ENCODE measurements around the gene ZHX3. TPM values are rescaled to one million over a fixed set of nuclear protein-coding genes. Genes with fewer than 3 reads are reported as not detected.

The ZHX3 gene
- total RNA-seq, 1 experiment from 2014 or later, result 22.7 TPM

- TF ChIP-seq, protein P1, sequence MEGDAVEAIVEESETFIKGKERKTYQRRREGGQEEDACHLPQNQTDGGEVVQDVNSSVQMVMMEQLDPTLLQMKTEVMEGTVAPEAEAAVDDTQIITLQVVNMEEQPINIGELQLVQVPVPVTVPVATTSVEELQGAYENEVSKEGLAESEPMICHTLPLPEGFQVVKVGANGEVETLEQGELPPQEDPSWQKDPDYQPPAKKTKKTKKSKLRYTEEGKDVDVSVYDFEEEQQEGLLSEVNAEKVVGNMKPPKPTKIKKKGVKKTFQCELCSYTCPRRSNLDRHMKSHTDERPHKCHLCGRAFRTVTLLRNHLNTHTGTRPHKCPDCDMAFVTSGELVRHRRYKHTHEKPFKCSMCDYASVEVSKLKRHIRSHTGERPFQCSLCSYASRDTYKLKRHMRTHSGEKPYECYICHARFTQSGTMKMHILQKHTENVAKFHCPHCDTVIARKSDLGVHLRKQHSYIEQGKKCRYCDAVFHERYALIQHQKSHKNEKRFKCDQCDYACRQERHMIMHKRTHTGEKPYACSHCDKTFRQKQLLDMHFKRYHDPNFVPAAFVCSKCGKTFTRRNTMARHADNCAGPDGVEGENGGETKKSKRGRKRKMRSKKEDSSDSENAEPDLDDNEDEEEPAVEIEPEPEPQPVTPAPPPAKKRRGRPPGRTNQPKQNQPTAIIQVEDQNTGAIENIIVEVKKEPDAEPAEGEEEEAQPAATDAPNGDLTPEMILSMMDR (IDR thresholded peaks at IDR 0.05; ENCODE audit: unreplicated experiment), result no peak
- H3K4me3 Mint-ChIP-seq (ENCODE audit: low read depth, unreplicated experiment), result no peak overlapping the region
- no peaks in the 10 kb centered on the region for H3K27me3 Mint-ChIP-seq (ENCODE audit: unreplicated experiment)
- peak; percentile 41 for DNase-seq
- CTCF ChIA-PET, result interaction anchor here (0.6 to 2.1 kb wide), 7 partner anchors 8 to 157 kb away, joined by 3 to 15 read pairs (median 3); partner anchors contain the start of gene LPIN3
- H3K36me3 Mint-ChIP-seq (ENCODE audit: insufficient read depth, unreplicated experiment), result no peaks in the 10 kb centered on the region
- intact Hi-C loops (cut with micrococcal nuclease; ENCODE audit: unreplicated experiment), result no loop called here
- no peaks in the 10 kb centered on the region for H3K9me3 Mint-ChIP-seq (ENCODE audit: low read depth, unreplicated experiment)
- no TSS peak for BruUV-seq (replicated peaks)
- peaks cover 18% of the 10 kb centered on the region for H3K4me1 Mint-ChIP-seq (ENCODE audit: low read depth, unreplicated experiment)
- H3K27ac Mint-ChIP-seq (ENCODE audit: unreplicated experiment), result peak overlapping the region; percentile 20
Measured at GRCh38 chr20:41329435-41330342, 12.2 kb upstream of the ZHX3 start.

GRCh38 chr20:41327178-41327577 is 9.6 kb upstream of the ZHX3 start:
- peaks cover 18% of the 10 kb centered on the region for H3K4me1 Mint-ChIP-seq (ENCODE audit: low read depth, unreplicated experiment)
- no TSS peak for BruUV-seq (replicated peaks)
- H3K27me3 Mint-ChIP-seq (ENCODE audit: unreplicated experiment), result no peaks in the 10 kb centered on the region
- no peak overlapping the region for H3K4me3 Mint-ChIP-seq (ENCODE audit: low read depth, unreplicated experiment)
- CTCF ChIA-PET, result interaction anchor here (0.8 to 1.5 kb wide), 2 partner anchors 9 to 400 kb away, joined by 3 to 4 read pairs; partner anchors contain the start of gene ZHX3
- H3K9me3 Mint-ChIP-seq (ENCODE audit: low read depth, unreplicated experiment), result no peaks in the 10 kb centered on the region
- no peaks in the 10 kb centered on the region for H3K36me3 Mint-ChIP-seq (ENCODE audit: insufficient read depth, unreplicated experiment)
- no peak overlapping the region for H3K27ac Mint-ChIP-seq (ENCODE audit: unreplicated experiment)
- intact Hi-C loops (cut with micrococcal nuclease; ENCODE audit: unreplicated experiment), result no loop called here
- DNase-seq, result no peak
- TF ChIP-seq, protein P1 (IDR thresholded peaks at IDR 0.05; ENCODE audit: unreplicated experiment), result no peak

- H3K36me3 Mint-ChIP-seq (ENCODE audit: insufficient read depth, unreplicated experiment), result peaks cover 13% of the 10 kb centered on the region
- CTCF ChIA-PET, result interaction anchor here (0.5 to 1.7 kb wide), 3 partner anchors 9 to 250 kb away, joined by 3 to 8 read pairs (median 5); partner anchors contain the start of gene LPIN3
- no peaks in the 10 kb centered on the region for H3K9me3 Mint-ChIP-seq (ENCODE audit: low read depth, unreplicated experiment)
- BruUV-seq (replicated peaks), result no TSS peak
- no peak overlapping the region for H3K4me3 Mint-ChIP-seq (ENCODE audit: low read depth, unreplicated experiment)
- H3K27ac Mint-ChIP-seq (ENCODE audit: unreplicated experiment), result no peak overlapping the region
- TF ChIP-seq, protein P1 (IDR thresholded peaks at IDR 0.05; ENCODE audit: unreplicated experiment), result no peak
- intact Hi-C loops (cut with micrococcal nuclease; ENCODE audit: unreplicated experiment), result no loop called here
- peaks cover 36% of the 10 kb centered on the region for H3K4me1 Mint-ChIP-seq (ENCODE audit: low read depth, unreplicated experiment)
- no peaks in the 10 kb centered on the region for H3K27me3 Mint-ChIP-seq (ENCODE audit: unreplicated experiment)
- DNase-seq, result no peak
Measured at GRCh38 chr20:41320976-41321375, 3.4 kb upstream of the ZHX3 start.

DNA sequence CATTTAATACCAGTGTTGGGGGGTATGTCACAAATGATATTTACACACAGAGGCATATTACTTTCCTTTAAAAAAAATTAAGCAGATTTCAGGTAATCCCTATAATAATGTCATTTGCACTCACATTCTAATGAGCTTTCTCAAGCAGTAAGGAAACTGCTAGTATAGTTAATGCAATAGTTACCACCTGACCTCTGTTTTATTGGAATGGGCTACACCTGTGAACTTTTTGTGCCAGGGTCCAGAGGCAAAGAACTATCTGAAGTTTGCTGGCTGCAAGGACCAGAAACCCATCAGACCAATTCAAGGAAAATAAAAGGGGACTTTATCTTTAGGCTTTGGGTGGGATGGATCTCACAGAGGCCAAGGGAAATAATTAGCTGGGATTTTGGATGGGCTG is 2.9 kb upstream of the ZHX3 start:
- H3K27ac Mint-ChIP-seq (ENCODE audit: unreplicated experiment), result no peak overlapping the region
- peaks cover 13% of the 10 kb centered on the region for H3K36me3 Mint-ChIP-seq (ENCODE audit: insufficient read depth, unreplicated experiment)
- H3K27me3 Mint-ChIP-seq (ENCODE audit: unreplicated experiment), result no peaks in the 10 kb centered on the region
- no peak for DNase-seq
- H3K4me3 Mint-ChIP-seq (ENCODE audit: low read depth, unreplicated experiment), result no peak overlapping the region
- intact Hi-C loops (cut with micrococcal nuclease; ENCODE audit: unreplicated experiment), result no loop called here
- TF ChIP-seq, protein P1 (IDR thresholded peaks at IDR 0.05; ENCODE audit: unreplicated experiment), result no peak
- CTCF ChIA-PET, result interaction anchor here (0.5 to 1.7 kb wide), 3 partner anchors 9 to 250 kb away, joined by 3 to 8 read pairs (median 5); partner anchors contain the start of gene LPIN3
- no peaks in the 10 kb centered on the region for H3K9me3 Mint-ChIP-seq (ENCODE audit: low read depth, unreplicated experiment)
- peaks cover 38% of the 10 kb centered on the region for H3K4me1 Mint-ChIP-seq (ENCODE audit: low read depth, unreplicated experiment)
- BruUV-seq (replicated peaks), result no TSS peak
